AG09309 (cell line): Measurements from ENCODE around the gene ENOPH1.

Experiments
- DNase-seq: peaks from one replicate; pipeline ENCODE4 v3.0.0-alpha.2; 2010; ENCODE audit warnings: low read depth
- H3K4me3 ChIP-seq: 2 replicates; pipeline ENCODE4 v1.5.1; 2011; ENCODE audit warnings: mild to moderate bottlenecking, low read depth, low read length, moderate library complexity; ENCODE audit not compliant: control insufficient read depth
- TF ChIP-seq, protein P1 (sequence below): IDR thresholded peaks from 2 replicates; pipeline ENCODE4 v1.5.1; 2011; ENCODE audit warnings: mild to moderate bottlenecking, low read depth, low read length, inconsistent platforms; ENCODE audit not compliant: insufficient read depth, control insufficient read depth; ENCODE audit errors: missing control alignments

ENOPH1 gene

DNA sequence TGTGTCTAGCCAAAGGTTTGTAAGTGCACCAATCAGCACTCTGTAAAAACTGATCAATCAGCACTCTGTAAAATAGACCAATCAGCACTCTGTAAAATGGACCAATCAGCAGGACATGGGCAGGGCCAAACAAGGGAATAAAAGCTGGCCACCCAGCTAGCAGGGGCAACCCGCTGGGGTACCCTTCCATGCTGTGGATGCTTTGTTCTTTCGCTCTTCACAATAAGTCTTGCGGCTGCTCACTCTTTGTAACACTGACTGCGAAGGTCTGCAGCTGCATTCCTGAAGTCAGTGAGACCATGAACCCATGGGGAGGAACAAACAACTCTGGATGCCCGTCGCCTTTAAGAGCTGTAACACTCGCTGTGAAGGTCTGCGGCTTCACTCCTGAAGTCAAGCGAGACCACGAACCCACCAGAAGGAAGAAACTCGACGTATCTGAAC lies 14.4 kb upstream of the ENOPH1 start:
- TF ChIP-seq, protein P1, sequence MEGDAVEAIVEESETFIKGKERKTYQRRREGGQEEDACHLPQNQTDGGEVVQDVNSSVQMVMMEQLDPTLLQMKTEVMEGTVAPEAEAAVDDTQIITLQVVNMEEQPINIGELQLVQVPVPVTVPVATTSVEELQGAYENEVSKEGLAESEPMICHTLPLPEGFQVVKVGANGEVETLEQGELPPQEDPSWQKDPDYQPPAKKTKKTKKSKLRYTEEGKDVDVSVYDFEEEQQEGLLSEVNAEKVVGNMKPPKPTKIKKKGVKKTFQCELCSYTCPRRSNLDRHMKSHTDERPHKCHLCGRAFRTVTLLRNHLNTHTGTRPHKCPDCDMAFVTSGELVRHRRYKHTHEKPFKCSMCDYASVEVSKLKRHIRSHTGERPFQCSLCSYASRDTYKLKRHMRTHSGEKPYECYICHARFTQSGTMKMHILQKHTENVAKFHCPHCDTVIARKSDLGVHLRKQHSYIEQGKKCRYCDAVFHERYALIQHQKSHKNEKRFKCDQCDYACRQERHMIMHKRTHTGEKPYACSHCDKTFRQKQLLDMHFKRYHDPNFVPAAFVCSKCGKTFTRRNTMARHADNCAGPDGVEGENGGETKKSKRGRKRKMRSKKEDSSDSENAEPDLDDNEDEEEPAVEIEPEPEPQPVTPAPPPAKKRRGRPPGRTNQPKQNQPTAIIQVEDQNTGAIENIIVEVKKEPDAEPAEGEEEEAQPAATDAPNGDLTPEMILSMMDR: no peak
- H3K4me3 ChIP-seq: no peak overlapping the region
- DNase-seq: no peak

DNA sequence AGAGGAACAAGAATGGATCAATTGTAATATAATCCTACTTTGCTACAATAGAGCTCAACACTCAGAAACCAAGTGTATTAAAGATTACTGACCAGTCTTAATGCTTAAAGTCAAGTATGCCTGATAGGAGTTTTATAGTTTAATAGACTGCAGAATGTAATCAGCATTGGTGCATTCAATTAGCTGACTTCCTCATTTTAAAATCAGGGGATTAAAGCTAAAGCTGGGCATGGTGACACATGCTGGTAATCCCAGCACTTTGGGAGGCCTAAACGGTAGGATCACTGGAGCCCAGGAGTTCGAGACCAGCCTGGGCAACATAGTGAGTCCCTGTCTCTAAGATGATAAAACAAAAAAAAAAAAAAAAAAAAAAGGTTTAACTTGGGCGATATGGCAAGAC lies 10.9 kb upstream of the ENOPH1 start:
- TF ChIP-seq, protein P1: no peak
- no peak for DNase-seq
- no peak overlapping the region for H3K4me3 ChIP-seq

GRCh38 chr4:82421796-82422560 lies 8.4 kb upstream of the ENOPH1 start:
- no peak for DNase-seq
- TF ChIP-seq, protein P1: no peak

GRCh38 chr4:82422616-82423015 lies 7.8 kb upstream of the ENOPH1 start:
- TF ChIP-seq, protein P1: no peak
- H3K4me3 ChIP-seq: no peak overlapping the region
- DNase-seq: no peak

More at GRCh38 chr4:82421796-82422560, 8.4 kb upstream of the ENOPH1 start:
- no peak overlapping the region for H3K4me3 ChIP-seq

DNA sequence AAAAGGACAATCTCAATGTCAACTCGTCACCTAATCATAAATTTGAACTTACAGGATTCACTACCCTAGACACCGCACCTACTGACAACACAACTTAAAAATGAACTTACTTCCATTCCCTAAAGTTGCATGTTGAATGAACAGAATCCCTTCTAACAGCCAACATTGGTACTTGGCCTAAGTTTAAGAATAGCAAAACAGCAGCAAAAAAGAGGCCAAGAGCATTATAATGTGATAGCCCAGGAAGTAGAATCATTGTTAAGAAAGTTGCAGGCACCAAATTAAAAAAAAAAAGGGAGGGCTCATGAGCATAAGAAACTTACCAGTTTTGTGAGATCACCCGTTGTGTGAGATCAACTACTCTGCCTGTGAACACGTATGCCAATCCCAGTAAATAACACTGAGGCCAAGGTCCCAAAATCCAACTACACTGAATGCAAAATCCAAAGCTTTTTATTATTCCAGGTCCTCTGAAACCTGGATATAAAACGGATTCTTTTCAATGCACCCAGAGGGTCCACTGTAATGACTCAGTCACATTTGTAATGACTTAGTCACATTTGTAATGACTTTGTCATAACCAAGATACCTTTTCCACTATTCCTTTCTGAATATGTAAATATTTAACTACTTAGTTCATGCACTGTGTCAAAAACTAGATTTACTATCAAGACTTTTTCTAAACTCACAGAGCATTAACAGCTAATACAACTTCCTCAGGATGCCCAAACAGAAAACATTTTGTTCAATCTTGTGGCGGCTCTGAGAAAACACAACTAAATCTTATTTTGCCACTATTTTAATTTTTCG lies 6.9 kb upstream of the ENOPH1 start:
- TF ChIP-seq, protein P1: no peak
- DNase-seq: no peak

DNA sequence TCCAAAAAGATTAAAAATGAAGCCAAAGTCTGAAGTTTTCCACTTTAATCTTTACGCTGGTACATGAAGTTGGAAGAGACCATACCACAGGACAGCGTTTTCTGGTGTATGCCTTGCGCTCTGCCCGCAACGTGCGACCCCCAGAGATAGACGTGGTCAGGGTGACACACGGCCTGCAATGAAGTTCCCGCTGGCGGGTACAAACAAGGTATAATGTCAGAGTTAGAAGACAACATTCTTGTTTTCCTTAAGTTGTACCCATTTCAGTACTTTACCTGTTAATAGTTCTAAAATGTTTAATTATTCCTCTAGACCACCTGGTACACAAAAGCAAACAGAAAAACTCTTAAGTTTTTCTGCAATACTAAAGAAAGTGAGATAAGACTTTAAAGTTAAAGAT lies 4.9 kb upstream of the ENOPH1 start:
- DNase-seq: no peak
- TF ChIP-seq, protein P1: no peak
- no peak overlapping the region for H3K4me3 ChIP-seq

More for the DNA sequence above, 6.9 kb upstream of the ENOPH1 start:
- no peak overlapping the region for H3K4me3 ChIP-seq
